Thyroid gland (tissue), 4 donors: ENCODE results near the gene KRT85.

ENCODE experiments used
- POLR2A ChIP-seq, 2 donors: fragments of 450-650 bp; IDR thresholded peaks; one replicate each; pipeline ENCODE4 v1.6.1; 2017; ENCODE audit warnings: antibody characterized with exemption in 2 of 2, mild to moderate bottlenecking in 2 of 2, moderate library complexity in 1 of 2
- TF ChIP-seq, protein P1 (sequence below), 6 experiments: fragments of 200-600 bp in 3 of 6; fragments of 450-650 bp in 3 of 6; sonication (generic) in 3 of 6; IDR thresholded peaks; one replicate each; pipeline ENCODE4 v1.5.1; 2016 to 2019; ENCODE audit warnings: antibody characterized with exemption in 6 of 6, mild to moderate bottlenecking in 2 of 6, inconsistent platforms in 1 of 6, moderate library complexity in 1 of 6

DNA sequence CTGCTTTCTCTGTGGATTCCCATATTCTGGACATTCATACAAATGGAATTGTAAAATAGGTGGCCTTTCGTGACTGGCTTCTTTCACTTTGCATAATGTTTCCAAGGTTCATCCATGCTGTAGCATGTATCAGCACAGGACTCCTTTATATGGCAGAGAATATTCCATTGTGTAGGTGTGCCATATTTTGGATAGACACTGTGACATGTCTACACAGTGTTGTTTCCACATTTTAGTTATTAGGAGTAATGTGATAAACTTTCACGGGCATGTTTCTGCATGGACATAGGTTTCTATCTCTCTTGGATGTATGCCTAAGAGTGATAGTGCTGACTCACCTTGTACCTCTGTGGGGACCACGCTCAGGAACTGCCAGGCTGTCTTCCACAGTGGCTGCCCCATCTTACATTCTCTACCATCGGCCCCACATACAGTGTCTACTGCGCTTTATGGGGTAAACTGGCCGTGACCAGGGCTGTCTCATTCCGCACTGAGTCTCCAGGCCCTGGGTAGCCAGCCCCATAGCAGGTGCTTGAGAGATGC is 25.3 kb upstream of the KRT85 start:
- TF ChIP-seq, protein P1, sequence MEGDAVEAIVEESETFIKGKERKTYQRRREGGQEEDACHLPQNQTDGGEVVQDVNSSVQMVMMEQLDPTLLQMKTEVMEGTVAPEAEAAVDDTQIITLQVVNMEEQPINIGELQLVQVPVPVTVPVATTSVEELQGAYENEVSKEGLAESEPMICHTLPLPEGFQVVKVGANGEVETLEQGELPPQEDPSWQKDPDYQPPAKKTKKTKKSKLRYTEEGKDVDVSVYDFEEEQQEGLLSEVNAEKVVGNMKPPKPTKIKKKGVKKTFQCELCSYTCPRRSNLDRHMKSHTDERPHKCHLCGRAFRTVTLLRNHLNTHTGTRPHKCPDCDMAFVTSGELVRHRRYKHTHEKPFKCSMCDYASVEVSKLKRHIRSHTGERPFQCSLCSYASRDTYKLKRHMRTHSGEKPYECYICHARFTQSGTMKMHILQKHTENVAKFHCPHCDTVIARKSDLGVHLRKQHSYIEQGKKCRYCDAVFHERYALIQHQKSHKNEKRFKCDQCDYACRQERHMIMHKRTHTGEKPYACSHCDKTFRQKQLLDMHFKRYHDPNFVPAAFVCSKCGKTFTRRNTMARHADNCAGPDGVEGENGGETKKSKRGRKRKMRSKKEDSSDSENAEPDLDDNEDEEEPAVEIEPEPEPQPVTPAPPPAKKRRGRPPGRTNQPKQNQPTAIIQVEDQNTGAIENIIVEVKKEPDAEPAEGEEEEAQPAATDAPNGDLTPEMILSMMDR (IDR thresholded peaks at IDR 0.05): no peak
- TF ChIP-seq POLR2A (IDR thresholded peaks at IDR 0.05): no peak
